WTC11 (cell line): Measurements from ENCODE around the gene LENG1. TPM values are rescaled to one million over a fixed set of nuclear protein-coding genes. Genes with fewer than 3 reads are reported as not detected.

ENCODE experiments used
- ATAC-seq: fragments of 200-7000 bp; cut with Tn5 transposase; 2 replicates; pipeline ENCODE4 v1.10.0; 2021; ENCODE audit warnings: mild to moderate bottlenecking, moderate library complexity
- CTCF ChIA-PET: fragments of 300-600 bp; sonication (Branson Sonifier 250); formaldehyde crosslinking; loops from one replicate; lab custom pipeline; 2021; ENCODE audit warnings: antibody characterized with exemption; lab: Charles Lee
- POLR2A ChIA-PET: fragments of 350-600 bp; sonication (Branson Sonifier 250); formaldehyde crosslinking; loops from one replicate; lab custom pipeline; 2021; ENCODE audit warnings: antibody characterized with exemption; lab: Charles Lee
- DNase-seq: peaks from one replicate; pipeline ENCODE4 v3.0.0; 2021; ENCODE audit warnings: low spot score
- H3K27ac Mint-ChIP-seq: 2 replicates; pipeline ENCODE4 v1.8.0; 2021; ENCODE audit warnings: mixed read lengths
- H3K27me3 Mint-ChIP-seq: 2 replicates; pipeline ENCODE4 v1.8.0; 2021; ENCODE audit warnings: low read depth, mild to moderate bottlenecking, moderate library complexity, mixed read lengths
- H3K36me3 Mint-ChIP-seq: 2 replicates; pipeline ENCODE4 v1.8.0; 2021; ENCODE audit warnings: mixed read lengths
- H3K4me1 Mint-ChIP-seq: 2 replicates; pipeline ENCODE4 v1.8.0; 2022; ENCODE audit warnings: mixed read lengths
- H3K4me3 Mint-ChIP-seq: 2 replicates; pipeline ENCODE4 v1.8.0; 2021; ENCODE audit warnings: mild to moderate bottlenecking, moderate library complexity, mixed read lengths
- H3K9me3 Mint-ChIP-seq: 2 replicates; pipeline ENCODE4 v1.8.0; 2021; ENCODE audit warnings: mixed read lengths
- FOXP4 ChIP-seq: sonication (generic); formaldehyde crosslinking; IDR thresholded peaks from 2 replicates; pipeline ENCODE4 v1.8.0; 2022; ENCODE audit warnings: mild to moderate bottlenecking, missing genetic modification reagents
- GABPB1 ChIP-seq: sonication (generic); formaldehyde crosslinking; IDR thresholded peaks from 2 replicates; pipeline ENCODE4 v1.8.1; 2023; ENCODE audit warnings: mild to moderate bottlenecking, missing genetic modification reagents
- IRF1 ChIP-seq: sonication (generic); formaldehyde crosslinking; IDR thresholded peaks from 2 replicates; pipeline ENCODE4 v1.8.0; 2023; ENCODE audit warnings: missing genetic modification reagents
- IRF2 ChIP-seq: sonication (generic); formaldehyde crosslinking; IDR thresholded peaks from 2 replicates; pipeline ENCODE4 v1.8.0; 2022; ENCODE audit warnings: low read depth, missing genetic modification reagents, borderline replicate concordance
- MAX ChIP-seq: sonication (generic); formaldehyde crosslinking; IDR thresholded peaks from 2 replicates; pipeline ENCODE4 v1.8.0; 2022; ENCODE audit warnings: mild to moderate bottlenecking, missing genetic modification reagents
- NR2C2 ChIP-seq: sonication (generic); formaldehyde crosslinking; IDR thresholded peaks from 2 replicates; pipeline ENCODE4 v1.8.0; 2022; ENCODE audit warnings: mild to moderate bottlenecking, missing genetic modification reagents
- SMAD4 ChIP-seq: sonication (generic); formaldehyde crosslinking; IDR thresholded peaks from 2 replicates; pipeline ENCODE4 v1.8.0; 2022; ENCODE audit warnings: mild to moderate bottlenecking, missing genetic modification reagents
- ZBTB21 ChIP-seq: sonication (generic); formaldehyde crosslinking; IDR thresholded peaks from 2 replicates; pipeline ENCODE4 v1.8.1; 2023; ENCODE audit warnings: mild to moderate bottlenecking, missing genetic modification reagents, borderline replicate concordance
- ZNF232 ChIP-seq: sonication (generic); formaldehyde crosslinking; IDR thresholded peaks from 2 replicates; pipeline ENCODE4 v1.8.0; 2022; ENCODE audit warnings: mild to moderate bottlenecking, missing genetic modification reagents
- ZNF416 ChIP-seq: fragments of 250-450 bp; sonication (Bioruptor Pico); IDR thresholded peaks from 2 replicates; pipeline ENCODE4 v1.9.0; 2021; ENCODE audit warnings: mild to moderate bottlenecking, inconsistent platforms
- total RNA-seq: library from RNA; stranded (reverse); gene quantifications from 3 replicates; pipeline ENCODE4 v1.2.3, GENCODE V29; 2021
- TF ChIP-seq, protein P1 (sequence below): sonication (generic); formaldehyde crosslinking; IDR thresholded peaks from 2 replicates; pipeline ENCODE4 v1.8.1; 2022; ENCODE audit warnings: low read depth, mild to moderate bottlenecking, moderate library complexity, missing genetic modification reagents, borderline replicate concordance
- TF ChIP-seq, protein P2 (sequence below): sonication (generic); formaldehyde crosslinking; IDR thresholded peaks from 2 replicates; pipeline ENCODE4 v1.8.1; 2023; ENCODE audit warnings: mild to moderate bottlenecking, missing genetic modification reagents
- TF ChIP-seq, protein P3 (sequence below): fragments of 250-450 bp; sonication (Bioruptor Pico); IDR thresholded peaks from 2 replicates; pipeline ENCODE4 v1.8.0; 2021; ENCODE audit warnings: mild to moderate bottlenecking
- TF ChIP-seq, protein P4 (sequence below): sonication (generic); formaldehyde crosslinking; IDR thresholded peaks from 2 replicates; pipeline ENCODE4 v1.8.0; 2022; ENCODE audit warnings: missing genetic modification reagents
- TF ChIP-seq, protein P5 (sequence below): sonication (generic); formaldehyde crosslinking; IDR thresholded peaks from 2 replicates; pipeline ENCODE4 v1.8.1; 2023; ENCODE audit warnings: mild to moderate bottlenecking, missing genetic modification reagents, moderate library complexity

The LENG1 gene
- total RNA-seq, 1 experiment from 2014 or later, result 4.9 TPM

- no peak for TF ChIP-seq GABPB1 (CRISPR knock-in tag)
- TF ChIP-seq, protein P1, sequence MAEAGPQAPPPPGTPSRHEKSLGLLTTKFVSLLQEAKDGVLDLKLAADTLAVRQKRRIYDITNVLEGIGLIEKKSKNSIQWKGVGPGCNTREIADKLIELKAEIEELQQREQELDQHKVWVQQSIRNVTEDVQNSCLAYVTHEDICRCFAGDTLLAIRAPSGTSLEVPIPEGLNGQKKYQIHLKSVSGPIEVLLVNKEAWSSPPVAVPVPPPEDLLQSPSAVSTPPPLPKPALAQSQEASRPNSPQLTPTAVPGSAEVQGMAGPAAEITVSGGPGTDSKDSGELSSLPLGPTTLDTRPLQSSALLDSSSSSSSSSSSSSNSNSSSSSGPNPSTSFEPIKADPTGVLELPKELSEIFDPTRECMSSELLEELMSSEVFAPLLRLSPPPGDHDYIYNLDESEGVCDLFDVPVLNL, result no peak
- TF ChIP-seq, protein P2, sequence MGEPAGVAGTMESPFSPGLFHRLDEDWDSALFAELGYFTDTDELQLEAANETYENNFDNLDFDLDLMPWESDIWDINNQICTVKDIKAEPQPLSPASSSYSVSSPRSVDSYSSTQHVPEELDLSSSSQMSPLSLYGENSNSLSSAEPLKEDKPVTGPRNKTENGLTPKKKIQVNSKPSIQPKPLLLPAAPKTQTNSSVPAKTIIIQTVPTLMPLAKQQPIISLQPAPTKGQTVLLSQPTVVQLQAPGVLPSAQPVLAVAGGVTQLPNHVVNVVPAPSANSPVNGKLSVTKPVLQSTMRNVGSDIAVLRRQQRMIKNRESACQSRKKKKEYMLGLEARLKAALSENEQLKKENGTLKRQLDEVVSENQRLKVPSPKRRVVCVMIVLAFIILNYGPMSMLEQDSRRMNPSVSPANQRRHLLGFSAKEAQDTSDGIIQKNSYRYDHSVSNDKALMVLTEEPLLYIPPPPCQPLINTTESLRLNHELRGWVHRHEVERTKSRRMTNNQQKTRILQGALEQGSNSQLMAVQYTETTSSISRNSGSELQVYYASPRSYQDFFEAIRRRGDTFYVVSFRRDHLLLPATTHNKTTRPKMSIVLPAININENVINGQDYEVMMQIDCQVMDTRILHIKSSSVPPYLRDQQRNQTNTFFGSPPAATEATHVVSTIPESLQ (CRISPR knock-in tag), result no peak
- TF ChIP-seq ZNF416, result no peak
- no peak for TF ChIP-seq IRF2 (CRISPR knock-in tag)
- TF ChIP-seq, protein P3, sequence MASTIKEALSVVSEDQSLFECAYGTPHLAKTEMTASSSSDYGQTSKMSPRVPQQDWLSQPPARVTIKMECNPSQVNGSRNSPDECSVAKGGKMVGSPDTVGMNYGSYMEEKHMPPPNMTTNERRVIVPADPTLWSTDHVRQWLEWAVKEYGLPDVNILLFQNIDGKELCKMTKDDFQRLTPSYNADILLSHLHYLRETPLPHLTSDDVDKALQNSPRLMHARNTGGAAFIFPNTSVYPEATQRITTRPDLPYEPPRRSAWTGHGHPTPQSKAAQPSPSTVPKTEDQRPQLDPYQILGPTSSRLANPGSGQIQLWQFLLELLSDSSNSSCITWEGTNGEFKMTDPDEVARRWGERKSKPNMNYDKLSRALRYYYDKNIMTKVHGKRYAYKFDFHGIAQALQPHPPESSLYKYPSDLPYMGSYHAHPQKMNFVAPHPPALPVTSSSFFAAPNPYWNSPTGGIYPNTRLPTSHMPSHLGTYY (CRISPR knock-in tag), result no peak
- no peak for TF ChIP-seq SMAD4 (CRISPR knock-in tag)
Observed at GRCh38 chr19:54193011-54193410, 33.5 kb upstream of the LENG1 start (continued).

DNA sequence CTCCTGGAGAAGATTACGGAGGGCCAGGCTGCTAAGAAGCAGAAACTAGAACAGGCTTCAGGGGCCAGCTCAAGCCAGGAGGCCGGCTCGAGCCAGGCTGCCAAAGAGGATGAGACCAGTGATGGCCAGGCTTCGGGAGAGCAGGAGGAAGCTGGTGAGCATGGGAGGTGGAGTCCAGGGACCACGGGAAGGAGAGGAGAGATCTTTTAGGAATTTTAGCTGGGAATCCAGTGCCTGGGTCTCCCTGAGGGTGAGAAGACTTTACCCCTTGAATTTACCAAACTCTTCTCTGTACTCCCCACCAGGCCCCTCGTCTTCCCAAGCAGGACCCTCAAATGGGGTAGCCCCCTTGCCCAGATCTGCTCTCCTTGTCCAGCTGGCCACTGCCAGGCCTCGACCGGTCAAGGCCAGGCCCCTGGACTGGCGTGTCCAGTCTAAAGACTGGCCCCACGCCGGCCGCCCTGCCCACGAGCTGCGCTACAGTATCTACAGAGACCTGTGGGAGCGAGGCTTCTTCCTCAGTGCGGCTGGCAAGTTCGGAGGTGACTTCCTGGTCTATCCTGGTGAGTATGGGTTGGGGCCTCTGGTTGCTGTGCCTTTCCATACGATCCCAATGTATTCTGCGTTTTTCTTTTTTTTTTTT lies 32.4 kb upstream of the LENG1 start:
- Mint-ChIP-seq H3K27me3 (peaks cover 3% of the 10 kb centered on the region; the same call in 1 of the 2 replicates), H3K36me3 (peaks cover 37% of the 10 kb centered on the region), H3K4me3 (peak overlapping the region; percentile 85), H3K9me3 (no peaks in the 10 kb centered on the region), H3K4me1 (peaks cover 31% of the 10 kb centered on the region), H3K27ac (peak overlapping the region; percentile 93)
- POLR2A ChIA-PET, result interaction anchor here (1.0 to 4.3 kb wide), 7 partner anchors 9 to 106 kb away, joined by 3 to 25 read pairs (median 4); partner anchors contain the start of genes CNOT3, LENG1, RPS9 and TMC4
- ATAC-seq (no peak), DNase-seq (no peak)
- CTCF ChIA-PET, result interaction anchor here (0.6 to 4.2 kb wide), 12 partner anchors 9 to 1312 kb away, joined by 3 to 84 read pairs (median 4); partner anchors contain the start of gene TMC4
- TF ChIP-seq ZNF232 (CRISPR knock-in tag), result no peak

- Mint-ChIP-seq H3K27me3 (peaks cover 3% of the 10 kb centered on the region; the same call in 1 of the 2 replicates), H3K36me3 (peaks cover 44% of the 10 kb centered on the region)
- CTCF ChIA-PET, result interaction anchor here (1.0 to 4.2 kb wide), 12 partner anchors 10 to 292 kb away, joined by 3 to 84 read pairs (median 4); partner anchors contain the start of gene TMC4
- TF ChIP-seq, protein P4, sequence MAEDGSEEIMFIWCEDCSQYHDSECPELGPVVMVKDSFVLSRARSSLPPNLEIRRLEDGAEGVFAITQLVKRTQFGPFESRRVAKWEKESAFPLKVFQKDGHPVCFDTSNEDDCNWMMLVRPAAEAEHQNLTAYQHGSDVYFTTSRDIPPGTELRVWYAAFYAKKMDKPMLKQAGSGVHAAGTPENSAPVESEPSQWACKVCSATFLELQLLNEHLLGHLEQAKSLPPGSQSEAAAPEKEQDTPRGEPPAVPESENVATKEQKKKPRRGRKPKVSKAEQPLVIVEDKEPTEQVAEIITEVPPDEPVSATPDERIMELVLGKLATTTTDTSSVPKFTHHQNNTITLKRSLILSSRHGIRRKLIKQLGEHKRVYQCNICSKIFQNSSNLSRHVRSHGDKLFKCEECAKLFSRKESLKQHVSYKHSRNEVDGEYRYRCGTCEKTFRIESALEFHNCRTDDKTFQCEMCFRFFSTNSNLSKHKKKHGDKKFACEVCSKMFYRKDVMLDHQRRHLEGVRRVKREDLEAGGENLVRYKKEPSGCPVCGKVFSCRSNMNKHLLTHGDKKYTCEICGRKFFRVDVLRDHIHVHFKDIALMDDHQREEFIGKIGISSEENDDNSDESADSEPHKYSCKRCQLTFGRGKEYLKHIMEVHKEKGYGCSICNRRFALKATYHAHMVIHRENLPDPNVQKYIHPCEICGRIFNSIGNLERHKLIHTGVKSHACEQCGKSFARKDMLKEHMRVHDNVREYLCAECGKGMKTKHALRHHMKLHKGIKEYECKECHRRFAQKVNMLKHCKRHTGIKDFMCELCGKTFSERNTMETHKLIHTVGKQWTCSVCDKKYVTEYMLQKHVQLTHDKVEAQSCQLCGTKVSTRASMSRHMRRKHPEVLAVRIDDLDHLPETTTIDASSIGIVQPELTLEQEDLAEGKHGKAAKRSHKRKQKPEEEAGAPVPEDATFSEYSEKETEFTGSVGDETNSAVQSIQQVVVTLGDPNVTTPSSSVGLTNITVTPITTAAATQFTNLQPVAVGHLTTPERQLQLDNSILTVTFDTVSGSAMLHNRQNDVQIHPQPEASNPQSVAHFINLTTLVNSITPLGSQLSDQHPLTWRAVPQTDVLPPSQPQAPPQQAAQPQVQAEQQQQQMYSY (CRISPR knock-in tag), result no peak
- TF ChIP-seq IRF1 (CRISPR knock-in tag) (peak; percentile 55; the same call in 1 of the 2 replicates), IRF2 (CRISPR knock-in tag) (0 out of 2 replicates have a peak, but pooled peaks have one; percentile 16), NR2C2 (CRISPR knock-in tag) (no peak), MAX (CRISPR knock-in tag) (no peak), ZBTB21 (CRISPR knock-in tag) (no peak), FOXP4 (CRISPR knock-in tag) (peak; percentile 9; the same call in 1 of the 2 replicates)
- TF ChIP-seq, protein P5, sequence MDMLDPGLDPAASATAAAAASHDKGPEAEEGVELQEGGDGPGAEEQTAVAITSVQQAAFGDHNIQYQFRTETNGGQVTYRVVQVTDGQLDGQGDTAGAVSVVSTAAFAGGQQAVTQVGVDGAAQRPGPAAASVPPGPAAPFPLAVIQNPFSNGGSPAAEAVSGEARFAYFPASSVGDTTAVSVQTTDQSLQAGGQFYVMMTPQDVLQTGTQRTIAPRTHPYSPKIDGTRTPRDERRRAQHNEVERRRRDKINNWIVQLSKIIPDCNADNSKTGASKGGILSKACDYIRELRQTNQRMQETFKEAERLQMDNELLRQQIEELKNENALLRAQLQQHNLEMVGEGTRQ (CRISPR knock-in tag), result no peak
Observed at GRCh38 chr19:54191011-54191810, 31.7 kb upstream of the LENG1 start, which contains the start of gene TSEN34. TSEN34 (plus strand) TSS chr19:54191308; CDS start chr19:54191365, 57 bp downstream.

More at GRCh38 chr19:54191011-54191810, 31.7 kb upstream of the LENG1 start, which contains the start of gene TSEN34:
- Mint-ChIP-seq H3K4me1 (peaks cover 32% of the 10 kb centered on the region), H3K4me3 (peak within 1 kb of the TSS; percentile 85), H3K9me3 (no peaks in the 10 kb centered on the region), H3K27ac (peak within 1 kb of the TSS; percentile 100)
- ATAC-seq (peak; percentile 1), DNase-seq (peak; percentile 80)
- POLR2A ChIA-PET, result interaction anchor here (1.0 to 4.3 kb wide), 10 partner anchors 10 to 126 kb away, joined by 3 to 25 read pairs (median 4); partner anchors contain the start of genes CNOT3, LENG1, RPS9 and TMC4
